Measurements from ENCODE around the gene PPM1H. TPM values are rescaled to one million over a fixed set of nuclear protein-coding genes. Genes with fewer than 3 reads are reported as not detected.

PPM1H gene
- total and polyA plus RNA-seq, 10 of the 15 experiments (the other 5 are each of a cell fraction or from before 2014, with no cell fraction given): 0.11 to 0.83 (median 0.49) TPM

GRCh38 chr12:62656591-62657362 is 278.2 kb downstream of the PPM1H start:
- DNase-seq (ENCODE audit: low read depth, low spot score): no peak
- in situ Hi-C loops (cut with MboI): no loop called here
- intact Hi-C loops (cut with micrococcal nuclease; ENCODE audit: unreplicated experiment): no loop called here
- peak; percentile 50; the same call in 2 of the 3 replicates for ATAC-seq
- Histone ChIP-seq H3K27me3 (replicated peaks in 1 of 2; ENCODE audit: control insufficient read depth in 2 of 2, insufficient read depth in 2 of 2, low read length in 1 of 2) (no peaks in the 10 kb centered on the region; a peak in 2 of 4 replicates), H3K4me3 (no peak overlapping the region), H3K4me2 (ENCODE audit: control insufficient read depth, insufficient read depth) (no peak overlapping the region), H3K4me1 (ENCODE audit: control insufficient read depth, insufficient read depth, low read length) (no peaks in the 10 kb centered on the region), H3K27ac (ENCODE audit: control insufficient read depth, insufficient read depth) (no peak overlapping the region), H3K9me3 (replicated peaks; ENCODE audit: control insufficient read depth, insufficient read depth, low read length) (no peaks in the 10 kb centered on the region), H2AFZ (ENCODE audit: control insufficient read depth, low read depth, low read length) (no peak overlapping the region), H4K20me1 (ENCODE audit: control insufficient read depth, insufficient read depth) (no peaks in the 10 kb centered on the region), H3K36me3 (ENCODE audit: control insufficient read depth in 2 of 2, insufficient read depth in 2 of 2, low read length in 1 of 2) (no peaks in the 10 kb centered on the region), H3K79me2 (ENCODE audit: control insufficient read depth, insufficient read depth, low read length) (no peaks in the 10 kb centered on the region), H3K9ac (ENCODE audit: control insufficient read depth, insufficient read depth, low read length) (no peak overlapping the region)
- 31% methylated on average over 6 of the region's 6 CpGs for WGBS (ENCODE audit: insufficient coverage, insufficient replicate concordance, low lambda C conversion rate, missing lambda C conversion rate)
- ChIA-PET CTCF (interaction anchor here (0.6 to 1.4 kb wide), 4 partner anchors 14 to 219 kb away, joined by 3 to 4 read pairs (median 4); no protein-coding TSS in a partner anchor), POLR2A (no interaction called here), RAD21 (ENCODE audit: unreplicated experiment) (no interaction called here), SMC1A (ENCODE audit: uncharacterized antibody, unreplicated experiment) (interaction anchor here (0.7 to 1.4 kb wide), 4 partner anchors 8 to 118 kb away, joined by 3 read pairs; no protein-coding TSS in a partner anchor)
- no TSS peak for BruUV-seq (replicated peaks)
- no peak for FAIRE-seq
- TF ChIP-seq ZNF384 (IDR thresholded peaks at IDR 0.05; ENCODE audit: borderline replicate concordance, low read depth, low read length): no peak
- TF ChIP-seq CREB1 (IDR thresholded peaks at IDR 0.05; ENCODE audit: low read depth): no peak
- no peak for TF ChIP-seq NRF1 (conservative IDR thresholded peaks at IDR 0.05; ENCODE audit: low read depth, low read length)
- TF ChIP-seq REST (IDR thresholded peaks at IDR 0.05; ENCODE audit: low read depth, low read length): no peak
- no peak for TF ChIP-seq CBX5 (IDR thresholded peaks at IDR 0.05; ENCODE audit: low read depth)
- no peak for TF ChIP-seq SIX5 (IDR thresholded peaks at IDR 0.05; ENCODE audit: low read depth, low read length, severe bottlenecking)
- no peak for TF ChIP-seq TAF1 (IDR thresholded peaks at IDR 0.05; ENCODE audit: borderline replicate concordance, low read depth, low read length)
- no peak for TF ChIP-seq JUNB (IDR thresholded peaks at IDR 0.05)
- TF ChIP-seq LARP7 (IDR thresholded peaks at IDR 0.05): no peak
- TF ChIP-seq EZH2 (IDR thresholded peaks at IDR 0.05; ENCODE audit: borderline replicate concordance, control insufficient read depth, low read depth, low read length): no peak
- no peak for TF ChIP-seq ZZZ3 (IDR thresholded peaks at IDR 0.05; ENCODE audit: control insufficient read depth, insufficient read length, low read depth)
- no peak for TF ChIP-seq RBBP5 (conservative IDR thresholded peaks at IDR 0.05)
- TF ChIP-seq MAX (IDR thresholded peaks at IDR 0.05; ENCODE audit: low read depth, low read length): no peak
- TF ChIP-seq ZBTB33 (IDR thresholded peaks at IDR 0.05): no peak
- no peak for TF ChIP-seq SIN3A (IDR thresholded peaks at IDR 0.05; ENCODE audit: low read depth, low read length)
- TF ChIP-seq ZNF24 (IDR thresholded peaks at IDR 0.05): no peak
- no peak for TF ChIP-seq MYC (IDR thresholded peaks at IDR 0.05; ENCODE audit: insufficient read depth, insufficient read length, insufficient replicate concordance, low read length, severe bottlenecking)
- TF ChIP-seq RCOR1 (conservative IDR thresholded peaks at IDR 0.05; ENCODE audit: low read depth, low read length): no peak

Measured in GM12878 (cell line).